Gastroesophageal sphincter (tissue), 4 donors: ENCODE measurements around the gene DHRS4L2. TPM values are rescaled to one million over a fixed set of nuclear protein-coding genes. Genes with fewer than 3 reads are reported as not detected.

ENCODE experiments used
- ATAC-seq: fragments of 150-250 bp; one replicate; pipeline ENCODE4 v1.9.1; 2016; ENCODE audit warnings: mild to moderate bottlenecking, moderate library complexity
- H3K27ac ChIP-seq, 4 donors: fragments of 200-600 bp; sonication (generic) in 3 of 4; 1 replicate in 3 of 4; 2 replicates in 1 of 4; pipeline ENCODE4 v1.5.1; 2016 to 2019
- H3K27me3 ChIP-seq: fragments of 200-600 bp; sonication (generic); one replicate; pipeline ENCODE4 v1.5.1; 2019
- H3K36me3 ChIP-seq, 2 donors: fragments of 200-600 bp; sonication (generic); one replicate each; pipeline ENCODE4 v1.5.1; 2019; ENCODE audit warnings: control low read depth in 1 of 2
- H3K4me1 ChIP-seq, 3 donors: fragments of 200-600 bp; sonication (generic); 1 replicate in 2 of 3; 2 replicates in 1 of 3; pipeline ENCODE4 v1.5.1; 2016 to 2019; ENCODE audit warnings: control low read depth in 2 of 3
- H3K4me3 ChIP-seq, 2 donors: fragments of 200-600 bp; sonication (generic); one replicate each; pipeline ENCODE4 v1.5.1; 2019; ENCODE audit warnings: mild to moderate bottlenecking in 1 of 2, moderate library complexity in 1 of 2
- H3K9me3 ChIP-seq, 3 donors: fragments of 200-600 bp; sonication (generic); one replicate each; pipeline ENCODE4 v1.5.1; 2017 to 2019; ENCODE audit warnings: control low read depth in 2 of 3
- EP300 ChIP-seq: sonication (generic); formaldehyde crosslinking; IDR thresholded peaks from one replicate; pipeline ENCODE4 v1.6.1; 2017; ENCODE audit warnings: antibody characterized with exemption, mild to moderate bottlenecking
- POLR2A ChIP-seq, 2 donors: fragments of 450-650 bp; IDR thresholded peaks; one replicate each; pipeline ENCODE4 v1.6.1; 2017; ENCODE audit warnings: antibody characterized with exemption in 2 of 2, mild to moderate bottlenecking in 2 of 2, moderate library complexity in 1 of 2
- POLR2AphosphoS5 ChIP-seq: sonication (generic); formaldehyde crosslinking; IDR thresholded peaks from one replicate; pipeline ENCODE4 v1.6.1; 2017; ENCODE audit warnings: antibody characterized with exemption
- WGBS, 2 donors: methylation state at CpG; one replicate each; pipeline ENCODE4 v1.1.5; 2018; ENCODE audit warnings: low coverage in 1 of 2; 5-methylcytosine and 5-hydroxymethylcytosine counted together
- total RNA-seq, 4 donors: library from RNA; depleted of rRNA; stranded (reverse); fragments of >200 nt; gene quantifications; one replicate each; pipeline ENCODE4 v1.1.0, GENCODE V29; 2016
- TF ChIP-seq, protein P1 (sequence below), 4 experiments: fragments of 200-600 bp in 2 of 4; fragments of 450-650 bp in 2 of 4; sonication (generic) in 1 of 4; IDR thresholded peaks; one replicate each; pipeline ENCODE4 v1.5.1; 2017 to 2019; ENCODE audit warnings: antibody characterized with exemption in 4 of 4, mild to moderate bottlenecking in 2 of 4, moderate library complexity in 2 of 4

DHRS4L2 gene
- total RNA-seq, 4 donors from 2014 or later: 5.9 to 25.3 (median 16.7) TPM

DNA sequence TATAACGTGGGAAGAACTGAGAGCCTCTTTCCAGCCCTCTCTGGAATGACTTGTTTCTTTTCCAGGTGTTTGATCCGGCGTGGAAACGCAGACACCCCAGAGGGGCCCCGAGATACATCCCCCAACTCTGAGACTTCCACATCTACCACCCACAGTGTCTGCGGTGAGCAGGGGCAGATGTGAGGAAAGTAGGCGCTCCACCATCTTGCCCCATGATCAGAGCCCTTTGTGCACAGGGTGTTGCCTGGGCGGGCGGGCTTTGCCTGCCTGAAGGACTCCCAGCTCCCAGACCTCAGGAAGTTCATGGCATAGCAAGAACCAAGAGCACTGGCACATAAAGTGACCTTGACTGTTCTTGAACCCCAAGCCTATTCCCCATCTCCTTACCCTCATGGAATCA, 65.9 kb downstream of the DHRS4L2 start:
- Histone ChIP-seq H3K4me3 (no peak overlapping the region), H3K27me3 (peaks cover 46% of the 10 kb centered on the region), H3K36me3 (no peaks in the 10 kb centered on the region), H3K27ac (no peak overlapping the region), H3K4me1 (peaks cover 2 to 28% (median 8%) of the 10 kb centered on the region in 3 donors), H3K9me3 (no peaks in the 10 kb centered on the region)
- 100% methylated on average over 1 of the region's 9 CpGs; no CpG with 5 or more reads in 1 of the 2 donors for WGBS, 2 donors
- no peak for TF ChIP-seq POLR2AphosphoS5
- no peak for TF ChIP-seq POLR2A (IDR thresholded peaks at IDR 0.05)
- TF ChIP-seq, protein P1, sequence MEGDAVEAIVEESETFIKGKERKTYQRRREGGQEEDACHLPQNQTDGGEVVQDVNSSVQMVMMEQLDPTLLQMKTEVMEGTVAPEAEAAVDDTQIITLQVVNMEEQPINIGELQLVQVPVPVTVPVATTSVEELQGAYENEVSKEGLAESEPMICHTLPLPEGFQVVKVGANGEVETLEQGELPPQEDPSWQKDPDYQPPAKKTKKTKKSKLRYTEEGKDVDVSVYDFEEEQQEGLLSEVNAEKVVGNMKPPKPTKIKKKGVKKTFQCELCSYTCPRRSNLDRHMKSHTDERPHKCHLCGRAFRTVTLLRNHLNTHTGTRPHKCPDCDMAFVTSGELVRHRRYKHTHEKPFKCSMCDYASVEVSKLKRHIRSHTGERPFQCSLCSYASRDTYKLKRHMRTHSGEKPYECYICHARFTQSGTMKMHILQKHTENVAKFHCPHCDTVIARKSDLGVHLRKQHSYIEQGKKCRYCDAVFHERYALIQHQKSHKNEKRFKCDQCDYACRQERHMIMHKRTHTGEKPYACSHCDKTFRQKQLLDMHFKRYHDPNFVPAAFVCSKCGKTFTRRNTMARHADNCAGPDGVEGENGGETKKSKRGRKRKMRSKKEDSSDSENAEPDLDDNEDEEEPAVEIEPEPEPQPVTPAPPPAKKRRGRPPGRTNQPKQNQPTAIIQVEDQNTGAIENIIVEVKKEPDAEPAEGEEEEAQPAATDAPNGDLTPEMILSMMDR (IDR thresholded peaks at IDR 0.05): no peak
- no peak for TF ChIP-seq EP300
- no peak for ATAC-seq

Other genes with a start within 250 kb of the DHRS4L2 start
- gene DHRS4, start 35.2 kb upstream of the DHRS4L2 start, total RNA-seq: 10 to 100 TPM; 30.4 to 55.9 (median 37.1) TPM
- under 1 TPM in 3 of 4 donors, not detected in 1; 0.12 to 0.47 (median 0.17) TPM for gene CARMIL3, start 63.1 kb downstream of the DHRS4L2 start, total RNA-seq
- 1 to 10 TPM in 1 of 4 donors, not detected in 3; 1.5 TPM for gene CPNE6, start 82.6 kb downstream of the DHRS4L2 start, total RNA-seq
- gene PCK2, start 105.4 kb downstream of the DHRS4L2 start, total RNA-seq: 10 to 100 TPM in 3 of 4 donors, 1 to 10 TPM in 1; 9.2 to 14.9 (median 11.6) TPM
- gene DCAF11, start 125.8 kb downstream of the DHRS4L2 start, total RNA-seq: 10 to 100 TPM; 58.0 to 81.6 (median 71.6) TPM
- gene NRL, start 126.0 kb downstream of the DHRS4L2 start, total RNA-seq: 10 to 100 TPM in 1 of 4 donors, 1 to 10 TPM in 1, under 1 TPM in 1, not detected in 1; 0.81 to 10.4 (median 5.0) TPM
- gene FITM1, start 141.7 kb downstream of the DHRS4L2 start, total RNA-seq: under 1 TPM in 2 of 4 donors, not detected in 2; 0.27 to 0.67 TPM
- gene PSME1, start 147.3 kb downstream of the DHRS4L2 start, total RNA-seq: 100 to 1,000 TPM; 114 to 186 (median 127) TPM
- gene EMC9, start 152.7 kb downstream of the DHRS4L2 start, total RNA-seq: 10 to 100 TPM in 2 of 4 donors, 1 to 10 TPM in 2; 6.4 to 15.4 (median 10.4) TPM
- gene PSME2, start 157.7 kb downstream of the DHRS4L2 start, total RNA-seq: 10 to 100 TPM; 41.4 to 52.3 (median 42.0) TPM
- gene RNF31, start 158.6 kb downstream of the DHRS4L2 start, total RNA-seq: 10 to 100 TPM; 19.0 to 38.9 (median 32.0) TPM
- 10 to 100 TPM; 61.3 to 80.1 (median 68.1) TPM for gene IRF9, start 172.3 kb downstream of the DHRS4L2 start, total RNA-seq
- gene REC8, start 183.2 kb downstream of the DHRS4L2 start, total RNA-seq: 1 to 10 TPM; 1.6 to 8.2 (median 6.8) TPM
- 10 to 100 TPM; 16.8 to 31.6 (median 27.0) TPM for gene IPO4, start 199.9 kb downstream of the DHRS4L2 start, total RNA-seq
- 10 to 100 TPM; 34.7 to 53.3 (median 45.0) TPM for gene TM9SF1, start 206.5 kb downstream of the DHRS4L2 start, total RNA-seq
- under 1 TPM in 1 of 4 donors, not detected in 3; 0.40 TPM for gene TSSK4, start 216.8 kb downstream of the DHRS4L2 start, total RNA-seq
- gene CHMP4A, start 224.6 kb downstream of the DHRS4L2 start, total RNA-seq: 100 to 1,000 TPM in 2 of 4 donors, 10 to 100 TPM in 2; 93.4 to 134 (median 106) TPM
- gene MDP1, start 227.1 kb downstream of the DHRS4L2 start, total RNA-seq: 10 to 100 TPM in 3 of 4 donors, 1 to 10 TPM in 1; 6.9 to 17.1 (median 11.4) TPM
- 100 to 1,000 TPM; 136 to 193 (median 168) TPM for gene NEDD8, start 243.4 kb downstream of the DHRS4L2 start, total RNA-seq
- gene GMPR2, start 244.0 kb downstream of the DHRS4L2 start, total RNA-seq: 10 to 100 TPM; 46.0 to 70.5 (median 59.8) TPM